VCaP (cell line): ENCODE measurements around the gene NCAPD2.

Source experiments
- H3K27ac ChIP-seq: fragments of 450-650 bp; 2 replicates; pipeline ENCODE4 v1.5.1; 2017
- TF ChIP-seq, protein P1 (sequence below): fragments of 450-650 bp; conservative IDR thresholded peaks from 2 replicates; pipeline ENCODE4 v1.5.1; 2017; ENCODE audit warnings: mild to moderate bottlenecking, moderate library complexity

NCAPD2 gene

DNA sequence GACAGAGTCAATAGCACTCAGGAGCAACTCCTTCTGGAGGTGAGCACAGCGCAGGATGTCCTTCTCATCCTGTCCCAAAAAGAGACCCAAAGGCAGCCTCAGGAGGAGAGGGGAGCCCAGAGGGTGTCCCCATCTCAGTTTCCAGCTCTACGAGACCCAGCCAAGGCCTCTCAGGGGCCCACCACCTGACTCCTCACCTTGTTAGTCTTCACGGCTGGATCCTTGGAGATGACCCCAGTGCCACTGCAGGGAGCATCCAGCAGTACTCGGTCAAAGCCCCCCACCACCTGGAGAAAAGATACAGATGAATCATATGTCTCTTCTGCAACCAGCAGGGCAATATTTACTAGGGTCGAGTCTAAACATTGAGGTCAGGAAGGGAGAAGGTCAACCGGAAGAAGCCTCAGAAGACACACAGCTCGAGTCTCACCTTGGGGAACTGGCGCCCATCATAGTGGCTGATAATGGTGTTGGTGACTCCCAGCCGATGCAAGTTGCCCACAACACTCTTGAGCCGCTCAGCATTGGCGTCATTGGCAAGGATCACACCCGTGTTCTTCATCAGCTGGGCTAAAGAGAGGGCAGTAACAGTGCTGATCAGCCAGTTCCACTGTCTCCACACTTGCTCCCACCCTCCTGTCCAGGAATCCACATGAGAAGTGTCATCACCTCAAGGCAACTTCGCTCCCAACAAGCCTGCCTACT is 66.8 kb downstream of the NCAPD2 start:
- no peak overlapping the region for H3K27ac ChIP-seq
- TF ChIP-seq, protein P1, sequence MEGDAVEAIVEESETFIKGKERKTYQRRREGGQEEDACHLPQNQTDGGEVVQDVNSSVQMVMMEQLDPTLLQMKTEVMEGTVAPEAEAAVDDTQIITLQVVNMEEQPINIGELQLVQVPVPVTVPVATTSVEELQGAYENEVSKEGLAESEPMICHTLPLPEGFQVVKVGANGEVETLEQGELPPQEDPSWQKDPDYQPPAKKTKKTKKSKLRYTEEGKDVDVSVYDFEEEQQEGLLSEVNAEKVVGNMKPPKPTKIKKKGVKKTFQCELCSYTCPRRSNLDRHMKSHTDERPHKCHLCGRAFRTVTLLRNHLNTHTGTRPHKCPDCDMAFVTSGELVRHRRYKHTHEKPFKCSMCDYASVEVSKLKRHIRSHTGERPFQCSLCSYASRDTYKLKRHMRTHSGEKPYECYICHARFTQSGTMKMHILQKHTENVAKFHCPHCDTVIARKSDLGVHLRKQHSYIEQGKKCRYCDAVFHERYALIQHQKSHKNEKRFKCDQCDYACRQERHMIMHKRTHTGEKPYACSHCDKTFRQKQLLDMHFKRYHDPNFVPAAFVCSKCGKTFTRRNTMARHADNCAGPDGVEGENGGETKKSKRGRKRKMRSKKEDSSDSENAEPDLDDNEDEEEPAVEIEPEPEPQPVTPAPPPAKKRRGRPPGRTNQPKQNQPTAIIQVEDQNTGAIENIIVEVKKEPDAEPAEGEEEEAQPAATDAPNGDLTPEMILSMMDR, result no peak

DNA sequence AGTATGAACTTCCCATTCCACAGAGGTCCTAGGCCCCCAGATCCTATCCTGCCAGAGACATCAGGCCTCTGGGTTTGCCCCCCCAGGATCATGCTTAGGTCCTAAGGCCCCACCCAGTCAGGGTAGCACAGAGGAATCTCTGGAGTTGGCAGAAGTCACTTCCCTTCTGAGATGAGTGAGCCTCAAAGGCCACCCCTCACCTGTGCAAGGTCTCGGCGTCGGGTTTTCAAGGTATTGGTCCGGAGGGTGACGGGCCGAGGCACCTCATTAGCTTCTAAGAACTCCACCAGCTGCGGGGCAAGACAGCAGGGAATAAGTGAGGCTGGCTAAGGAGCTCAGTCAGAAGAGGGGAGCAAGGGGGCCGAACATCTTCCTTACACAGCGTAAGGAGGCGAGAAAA is 69.0 kb downstream of the NCAPD2 start:
- H3K27ac ChIP-seq, result no peak overlapping the region; the same call in 1 of the 2 replicates
- TF ChIP-seq, protein P1, result no peak

DNA sequence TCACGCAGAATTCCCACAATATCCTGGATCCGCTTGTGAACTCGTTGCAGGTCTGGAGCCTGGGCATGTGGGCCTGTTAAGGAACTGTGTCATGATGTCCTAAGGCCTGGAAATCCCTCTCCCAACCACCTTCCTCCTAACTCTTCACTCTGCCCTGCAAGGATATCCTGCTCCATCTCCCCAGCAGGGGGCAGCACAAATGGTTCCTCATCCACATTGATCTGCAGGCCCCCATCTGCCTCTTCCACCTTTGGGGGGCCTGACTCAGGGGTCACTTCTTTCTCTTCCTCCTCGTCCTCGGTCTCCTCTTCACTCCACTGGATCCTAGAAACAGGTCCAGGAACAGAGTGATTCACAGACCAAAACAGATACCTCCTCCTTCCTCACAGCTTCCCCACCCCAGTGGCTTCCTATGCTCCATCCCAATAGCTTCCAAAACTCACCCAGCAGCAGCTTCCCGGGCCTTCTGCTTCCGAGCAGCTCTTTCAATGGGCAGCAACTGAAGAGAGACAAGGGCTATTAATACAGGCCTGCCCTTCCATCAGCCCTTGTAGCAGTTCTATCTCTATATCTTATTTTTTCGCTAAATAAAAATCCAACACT is 69.6 kb downstream of the NCAPD2 start:
- TF ChIP-seq, protein P1, result peak; percentile 88
- no peak overlapping the region; the same call in 1 of the 2 replicates for H3K27ac ChIP-seq

DNA sequence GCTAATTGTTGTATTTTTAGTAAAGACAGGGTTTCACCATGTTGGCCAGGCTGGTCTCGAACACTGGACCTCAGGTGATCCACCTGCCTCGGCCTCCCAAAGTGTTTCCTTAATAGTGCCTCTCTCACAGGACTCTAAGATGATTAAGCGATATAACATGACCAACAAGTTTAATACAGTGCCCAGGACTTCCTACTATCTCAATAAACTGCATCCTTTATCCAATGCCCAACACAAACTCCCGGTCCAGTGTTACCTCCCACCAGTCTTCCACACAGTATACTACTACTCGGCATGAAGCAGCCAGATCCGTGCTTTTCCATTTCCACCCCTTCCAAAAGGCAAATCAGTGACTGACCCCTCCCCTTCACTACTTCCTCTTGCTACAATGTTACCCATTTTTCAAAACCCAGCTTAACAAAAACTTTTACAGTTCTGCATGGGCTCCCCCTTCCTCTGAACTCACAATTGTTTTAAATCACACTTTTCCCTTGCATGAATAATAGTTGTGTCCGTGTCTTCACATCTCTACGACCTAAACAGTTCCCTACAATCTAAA is 73.3 kb downstream of the NCAPD2 start:
- TF ChIP-seq, protein P1, result no peak
- H3K27ac ChIP-seq, result peak overlapping the region; percentile 84

DNA sequence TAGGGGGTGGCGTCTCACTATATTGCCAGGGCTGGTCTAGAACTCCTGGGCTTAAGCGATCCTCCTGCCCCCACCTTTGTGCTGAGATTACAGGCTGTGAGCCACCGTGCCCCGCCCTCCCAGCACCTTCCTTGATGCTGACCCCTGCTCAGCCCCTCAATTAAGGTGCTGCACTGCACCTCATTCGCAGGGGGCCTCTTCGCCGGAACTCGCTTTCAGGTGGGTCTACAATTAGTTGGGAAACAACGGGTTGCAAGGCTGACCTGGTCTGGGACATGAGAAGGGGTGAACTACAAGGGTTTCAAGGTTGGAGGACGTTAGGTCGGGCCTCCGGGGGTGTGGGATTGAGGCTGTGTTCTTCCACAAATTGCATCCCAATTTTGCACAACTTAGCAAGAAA is 75.4 kb downstream of the NCAPD2 start:
- TF ChIP-seq, protein P1, result no peak
- H3K27ac ChIP-seq, result peak overlapping the region; percentile 84

DNA sequence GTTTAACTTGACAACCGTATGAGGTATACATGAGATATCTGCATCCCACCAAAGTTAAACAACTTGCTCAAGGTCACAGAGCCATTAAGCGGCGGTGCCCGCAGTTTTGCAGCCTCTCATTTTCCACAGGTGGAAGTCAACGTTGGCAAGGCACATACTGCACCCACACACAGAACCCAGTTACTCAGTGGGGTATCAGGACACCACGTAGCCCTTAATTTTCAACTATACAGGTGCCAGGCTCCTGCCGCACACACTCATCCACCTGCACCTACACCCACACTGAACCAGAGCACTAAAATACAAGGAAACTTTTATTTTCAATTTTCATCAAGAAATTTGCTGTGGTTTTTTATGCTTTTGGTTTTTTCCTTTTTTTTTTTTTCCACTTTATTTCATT is 75.9 kb downstream of the NCAPD2 start:
- TF ChIP-seq, protein P1, result no peak
- H3K27ac ChIP-seq, result peak overlapping the region; percentile 84; the same call in 1 of the 2 replicates

DNA sequence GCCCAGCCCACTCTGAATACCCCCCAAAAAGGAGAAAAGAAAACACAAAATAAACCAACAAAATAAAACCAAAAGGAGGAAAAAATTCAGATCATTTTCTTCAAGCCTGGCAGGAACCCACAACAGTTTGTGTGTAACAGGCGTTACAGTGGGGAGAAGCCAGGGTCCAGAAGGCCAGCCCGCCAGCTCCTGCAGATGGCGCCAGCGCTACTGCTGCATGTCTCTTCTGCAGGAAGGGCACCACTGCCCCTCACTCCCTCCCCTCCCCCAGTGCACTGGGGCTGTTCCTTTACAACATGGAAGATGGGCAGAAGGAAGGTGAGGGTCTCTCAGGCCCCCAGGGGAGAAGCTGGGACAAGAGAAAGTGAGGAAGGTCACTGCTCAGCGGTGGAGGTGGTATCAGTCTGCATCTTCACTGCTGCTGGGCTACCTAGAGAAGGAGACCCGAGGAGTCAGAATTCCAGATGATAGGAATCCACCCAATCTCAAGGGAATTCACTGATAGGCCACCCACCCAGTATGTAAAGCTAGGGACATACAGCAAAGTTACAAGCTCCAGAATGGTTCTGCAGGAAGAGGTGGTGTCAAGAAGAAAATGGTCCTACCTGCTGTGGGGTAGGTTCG is 76.5 kb downstream of the NCAPD2 start:
- TF ChIP-seq, protein P1, result peak; percentile 90
- no peak overlapping the region; the same call in 1 of the 2 replicates for H3K27ac ChIP-seq
